NOMO-1 treated with DMSO at 0.1 percent for 48 hours (cell line): Measurements from ENCODE around the gene UBE3C.
"Not testable (repeated sequence)": the region's sequence is repeated elsewhere in the genome, so short reads cannot be mapped to it uniquely, and the experiment has no call there.

Experiments used
- DNase-seq: peaks from one replicate; lab custom pipeline; 2025; ENCODE audit not compliant: unreplicated experiment; lab: John Stamatoyannopoulos, UW

Gene UBE3C

GRCh38 chr7:157234271-157234670, 95.5 kb downstream of the UBE3C start:
- no peak for DNase-seq

- no peak for DNase-seq
Observed at GRCh38 chr7:157235357-157236333, 96.9 kb downstream of the UBE3C start.

- DNase-seq = no peak
Observed at GRCh38 chr7:157238087-157238486, 99.4 kb downstream of the UBE3C start.

- DNase-seq = no peak
Observed at GRCh38 chr7:157239571-157240270, 101.0 kb downstream of the UBE3C start.

GRCh38 chr7:157241631-157242030, 102.9 kb downstream of the UBE3C start:
- no peak for DNase-seq

- DNase-seq = no peak
Observed at GRCh38 chr7:157244516-157245294, 106.0 kb downstream of the UBE3C start.

- DNase-seq = no peak
Observed at GRCh38 chr7:157246052-157246451, 107.3 kb downstream of the UBE3C start.

- DNase-seq = no peak
Observed at GRCh38 chr7:157248659-157249058, 109.9 kb downstream of the UBE3C start.

GRCh38 chr7:157250605-157251228, 112.0 kb downstream of the UBE3C start:
- no peak for DNase-seq

- DNase-seq = not testable (repeated sequence)
Observed at GRCh38 chr7:157251817-157252216, 113.1 kb downstream of the UBE3C start.

GRCh38 chr7:157253850-157254249, 115.1 kb downstream of the UBE3C start:
- no peak for DNase-seq

- not testable (repeated sequence) for DNase-seq
Observed at GRCh38 chr7:157254781-157255180, 116.1 kb downstream of the UBE3C start.

GRCh38 chr7:157255201-157255606, 116.5 kb downstream of the UBE3C start:
- no peak for DNase-seq

- no peak for DNase-seq
Observed at GRCh38 chr7:157263156-157263555, 124.4 kb downstream of the UBE3C start.

- DNase-seq = no peak
Observed at GRCh38 chr7:157265051-157265450, 126.3 kb downstream of the UBE3C start.

GRCh38 chr7:157266272-157266671, 127.5 kb downstream of the UBE3C start:
- no peak for DNase-seq

GRCh38 chr7:157267516-157267915, 128.8 kb downstream of the UBE3C start:
- DNase-seq = no peak

GRCh38 chr7:157267956-157268355, 129.2 kb downstream of the UBE3C start:
- no peak for DNase-seq

GRCh38 chr7:157268540-157268939, 129.8 kb downstream of the UBE3C start:
- DNase-seq = no peak

GRCh38 chr7:157269341-157270059, 130.8 kb downstream of the UBE3C start:
- DNase-seq = no peak
